Naive thymus-derived CD4-positive, alpha-beta T cell (primary cell): ENCODE data around the gene PKP4. TPM values are rescaled to one million over a fixed set of nuclear protein-coding genes. Genes with fewer than 3 reads are reported as not detected.

ENCODE experiments used
- ATAC-seq: fragments of 150-1000 bp; cut with Tn5 transposase; 2 replicates; pipeline ENCODE4 v1.10.0; 2021; ENCODE audit warnings: mild to moderate bottlenecking, moderate library complexity
- CTCF ChIA-PET: fragments of 350-600 bp; sonication (Branson Sonifier 250); formaldehyde crosslinking; loops from one replicate; lab custom pipeline; 2021; ENCODE audit warnings: antibody characterized with exemption; lab: Charles Lee
- POLR2A ChIA-PET: fragments of 350-600 bp; sonication (Branson Sonifier 250); formaldehyde crosslinking; loops from one replicate; lab custom pipeline; 2021; ENCODE audit warnings: antibody characterized with exemption, inconsistent platforms; lab: Charles Lee
- DNase-seq, 9 donors: peaks; one replicate each; pipeline versions ENCODE4 v3.0.0 to v3.0.0-alpha.2; 2020 to 2022; ENCODE audit warnings: mixed read lengths in 1 of 9
- H3K27ac ChIP-seq: one replicate; pipeline ENCODE4 v1.7.0; 2013; ENCODE audit warnings: mild to moderate bottlenecking, low read depth, low read length, moderate library complexity
- H3K27me3 ChIP-seq, 2 donors: one replicate each; pipeline ENCODE4 v1.7.0; 2013; ENCODE audit warnings: low read length in 2 of 2, mild to moderate bottlenecking in 2 of 2, moderate library complexity in 2 of 2; ENCODE audit not compliant: control insufficient read depth in 2 of 2, insufficient read depth in 2 of 2
- H3K36me3 ChIP-seq, 3 experiments: 1 replicate in 2 of 3; 2 replicates in 1 of 3; pipeline ENCODE4 v1.7.0; 2013; ENCODE audit warnings: low read length in 3 of 3, mild to moderate bottlenecking in 3 of 3, moderate library complexity in 1 of 3; ENCODE audit not compliant: insufficient read depth in 3 of 3, control insufficient read depth in 2 of 3
- H3K4me1 ChIP-seq, 2 donors: one replicate each; pipeline ENCODE4 v1.7.0; 2013; ENCODE audit warnings: low read length in 2 of 2, mild to moderate bottlenecking in 2 of 2, moderate library complexity in 1 of 2; ENCODE audit not compliant: control insufficient read depth in 2 of 2, insufficient read depth in 2 of 2
- H3K4me3 ChIP-seq: 2 replicates; pipeline ENCODE4 v1.7.0; 2013; ENCODE audit warnings: mild to moderate bottlenecking, low read length
- H3K9me3 ChIP-seq, 3 experiments: 1 replicate in 2 of 3; 2 replicates in 1 of 3; pipeline ENCODE4 v1.7.0; 2013; ENCODE audit warnings: low read length in 3 of 3; ENCODE audit not compliant: control insufficient read depth in 2 of 3
- H3K27ac Mint-ChIP-seq, 9 donors: one replicate each; pipeline ENCODE4 v1.8.0; 2020 to 2022; ENCODE audit warnings: mixed read lengths in 9 of 9, mild to moderate bottlenecking in 8 of 9, moderate library complexity in 5 of 9, inconsistent platforms in 2 of 9
- H3K27me3 Mint-ChIP-seq, 5 donors: one replicate each; pipeline ENCODE4 v1.8.0; 2021 to 2022; ENCODE audit warnings: mixed read lengths in 5 of 5, mild to moderate bottlenecking in 1 of 5
- H3K36me3 Mint-ChIP-seq, 5 donors: one replicate each; pipeline ENCODE4 v1.8.0; 2020 to 2022; ENCODE audit warnings: mixed read lengths in 5 of 5, mild to moderate bottlenecking in 3 of 5, inconsistent platforms in 1 of 5
- H3K4me1 Mint-ChIP-seq, 7 donors: one replicate each; pipeline ENCODE4 v1.8.0; 2020 to 2022; ENCODE audit warnings: mixed read lengths in 7 of 7, mild to moderate bottlenecking in 3 of 7, inconsistent platforms in 1 of 7
- H3K4me3 Mint-ChIP-seq, 10 donors: one replicate each; pipeline ENCODE4 v1.8.0; 2020 to 2022; ENCODE audit warnings: mild to moderate bottlenecking in 10 of 10, mixed read lengths in 10 of 10, moderate library complexity in 6 of 10, inconsistent platforms in 2 of 10
- H3K9me3 Mint-ChIP-seq, 11 donors: one replicate each; pipeline ENCODE4 v1.8.0; 2020 to 2022; ENCODE audit warnings: mixed read lengths in 11 of 11, mild to moderate bottlenecking in 4 of 11, inconsistent platforms in 1 of 11, moderate library complexity in 1 of 11
- intact Hi-C, 2 donors: fragments of 100-400 bp; cut with micrococcal nuclease; formaldehyde crosslinking; loops; one replicate each; pipeline ENCODE4 v1.15.1; 2023
- polyA plus RNA-seq, 2 donors: library from polyadenylated mRNA; unstranded; fragments of 300-500 nt; fragmentation: Illumina TruSeq; gene quantifications; one replicate each; pipeline ENCODE4 v1.2.3, GENCODE V29; 2021
- total RNA-seq, 6 experiments: library from RNA in 5 of 6; stranded (reverse) in 5 of 6; gene quantifications; 1 replicate in 5 of 6; 2 replicates in 1 of 6; pipeline ENCODE4 v1.2.3 and lab custom pipeline; 2021 to 2026

The PKP4 gene
- total and polyA plus RNA-seq, 7 experiments from 2014 or later = 1.3 to 33.2 (median 16.6) TPM

DNA sequence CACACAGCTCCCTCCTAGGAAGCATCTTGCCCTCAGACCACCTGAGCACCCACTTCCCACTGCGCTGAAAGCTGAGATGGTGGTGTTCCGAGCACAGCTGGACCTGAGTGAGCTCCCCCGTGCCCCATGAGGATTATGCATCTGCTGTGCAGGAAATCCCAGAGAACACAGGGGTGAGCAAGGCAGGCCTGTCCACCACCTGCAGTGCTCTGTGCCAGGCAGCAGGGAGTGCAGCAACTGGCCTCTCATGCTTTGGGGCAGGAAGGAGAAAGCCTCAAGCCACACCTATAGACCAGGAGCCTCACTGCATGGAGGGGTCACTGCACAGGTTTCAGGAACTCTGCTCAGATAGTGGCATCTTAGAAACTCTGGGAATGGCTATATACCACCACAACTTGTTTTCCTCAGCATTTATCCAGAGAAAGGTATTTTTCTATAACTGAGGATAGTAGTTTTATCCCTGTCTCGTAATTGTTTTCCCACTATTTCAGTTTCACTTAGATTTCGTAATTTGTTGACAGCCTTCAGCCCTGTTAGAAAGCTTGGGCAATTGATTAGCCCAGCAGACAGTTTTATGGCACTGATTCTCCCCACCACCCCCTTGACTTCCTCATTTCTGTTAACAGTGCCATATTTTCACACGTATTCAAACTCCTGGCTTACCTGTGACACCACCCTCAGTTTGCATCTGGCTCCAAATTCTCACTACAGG, 194.1 kb downstream of the PKP4 start:
- Mint-ChIP-seq H3K27me3 (no peaks in the 10 kb centered on the region), H3K36me3 (peaks cover 0 to 6% (median 0%) of the 10 kb centered on the region in 5 donors)

GRCh38 chr2:158651358-158652057, 194.8 kb downstream of the PKP4 start:
- no peaks in the 10 kb centered on the region for H3K27me3 ChIP-seq
- Mint-ChIP-seq H3K9me3 (peaks cover 0 to 2% (median 0%) of the 10 kb centered on the region in 11 donors), H3K4me3 (no peak overlapping the region), H3K27me3 (no peaks in the 10 kb centered on the region), H3K4me1 (peaks cover 0 to 3% (median 0%) of the 10 kb centered on the region in 7 donors), H3K27ac (no peak overlapping the region), H3K36me3 (peaks cover 0 to 11% (median 0%) of the 10 kb centered on the region in 5 donors)
- intact Hi-C loops = no loop called here
- DNase-seq = no peak
- H3K27ac ChIP-seq = no peak overlapping the region
- ChIA-PET POLR2A (no interaction called here), CTCF (no interaction called here)
- no peaks in the 10 kb centered on the region for H3K36me3 ChIP-seq
- no peaks in the 10 kb centered on the region for H3K4me1 ChIP-seq
- no peak overlapping the region for H3K4me3 ChIP-seq
- ATAC-seq = no peak
- H3K9me3 ChIP-seq = no peaks in the 10 kb centered on the region

More for the DNA sequence above, 194.1 kb downstream of the PKP4 start:
- ChIA-PET POLR2A (no interaction called here), CTCF (no interaction called here)
- Histone ChIP-seq H3K36me3 (no peaks in the 10 kb centered on the region), H3K27me3 (no peaks in the 10 kb centered on the region), H3K9me3 (no peaks in the 10 kb centered on the region), H3K4me3 (no peak overlapping the region), H3K27ac (no peak overlapping the region), H3K4me1 (no peaks in the 10 kb centered on the region)
- Mint-ChIP-seq H3K4me3 (no peak overlapping the region), H3K4me1 (peaks cover 0 to 3% (median 0%) of the 10 kb centered on the region in 7 donors), H3K27ac (no peak overlapping the region), H3K9me3 (no peaks in the 10 kb centered on the region)
- intact Hi-C loops = no loop called here
- ATAC-seq = no peak
- DNase-seq = no peak

DNA sequence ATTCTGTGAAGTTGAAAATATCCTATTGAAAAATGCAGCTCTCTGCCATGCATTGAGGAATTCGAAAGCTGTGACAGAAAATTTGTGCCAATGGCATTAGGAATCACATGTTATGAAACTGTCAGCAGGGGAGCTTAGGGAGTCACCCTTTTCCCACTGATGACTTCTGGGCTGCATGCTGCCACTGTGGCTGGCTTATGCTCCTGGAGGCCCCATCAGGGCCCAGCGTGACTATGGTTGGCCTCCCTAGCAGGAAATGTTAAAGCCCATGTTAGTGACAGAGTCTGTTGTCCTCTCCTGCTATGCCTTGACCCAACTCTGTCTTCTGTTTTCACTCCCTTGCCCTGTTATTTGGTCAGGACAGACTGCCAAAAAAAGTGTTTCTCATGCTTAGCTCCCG, 198.9 kb downstream of the PKP4 start:
- Histone ChIP-seq H3K36me3 (no peaks in the 10 kb centered on the region), H3K27me3 (no peaks in the 10 kb centered on the region), H3K4me3 (no peak overlapping the region), H3K9me3 (no peaks in the 10 kb centered on the region), H3K27ac (no peak overlapping the region), H3K4me1 (no peaks in the 10 kb centered on the region)
- Mint-ChIP-seq H3K4me1 (peaks cover 0 to 3% (median 0%) of the 10 kb centered on the region in 7 donors), H3K4me3 (no peak overlapping the region), H3K36me3 (peaks cover 0 to 19% (median 11%) of the 10 kb centered on the region in 5 donors), H3K27me3 (no peaks in the 10 kb centered on the region), H3K9me3 (peaks cover 0 to 2% (median 0%) of the 10 kb centered on the region in 11 donors), H3K27ac (no peak overlapping the region)
- ATAC-seq (no peak), DNase-seq (no peak)
- CTCF ChIA-PET = no interaction called here
- POLR2A ChIA-PET = no interaction called here
- intact Hi-C loops = no loop called here

DNA sequence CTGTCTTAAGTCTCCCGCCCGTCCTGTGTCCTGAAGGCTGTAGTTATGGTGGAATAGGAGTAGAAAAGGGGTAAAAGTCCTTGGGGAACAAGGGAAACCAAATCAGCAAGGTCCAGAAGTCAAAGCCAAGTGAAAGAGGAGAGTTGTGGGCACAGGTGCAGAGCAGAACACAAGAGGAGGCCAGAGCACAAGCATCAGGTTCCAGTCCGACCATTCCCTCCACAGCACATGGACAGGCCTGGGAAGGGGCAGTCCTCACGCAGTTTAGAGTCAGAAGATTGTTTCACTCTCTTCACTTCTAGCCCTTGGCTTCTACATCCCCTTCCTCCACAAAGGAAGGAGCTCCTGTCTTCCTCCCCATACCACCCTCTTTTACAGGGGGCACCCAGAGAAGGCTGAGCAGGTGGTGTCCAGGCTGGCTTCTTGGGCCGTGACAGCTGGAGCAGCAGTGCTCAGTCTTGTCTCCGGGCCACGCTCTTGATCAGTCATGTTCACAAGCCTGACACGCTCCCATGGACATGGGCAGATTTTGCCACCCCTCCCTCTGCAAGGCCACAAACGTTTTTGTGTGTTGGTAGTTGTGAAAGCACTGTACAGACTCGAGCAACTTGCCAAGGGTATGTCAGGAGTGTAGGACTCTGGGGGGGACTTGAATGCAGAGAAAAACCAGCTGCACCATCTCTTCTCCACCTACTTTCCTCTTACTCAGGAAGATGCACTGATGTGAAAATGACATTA, 199.9 kb downstream of the PKP4 start:
- no peaks in the 10 kb centered on the region for H3K4me1 ChIP-seq
- ATAC-seq = no peak
- no peaks in the 10 kb centered on the region for H3K36me3 ChIP-seq
- DNase-seq = no peak
- no peak overlapping the region for H3K27ac ChIP-seq
- Mint-ChIP-seq H3K4me3 (no peak overlapping the region), H3K36me3 (peaks cover 0 to 21% (median 7%) of the 10 kb centered on the region in 5 donors), H3K4me1 (no peaks in the 10 kb centered on the region), H3K27ac (no peak overlapping the region), H3K27me3 (no peaks in the 10 kb centered on the region), H3K9me3 (peaks cover 0 to 2% (median 0%) of the 10 kb centered on the region in 11 donors)
- ChIA-PET POLR2A (no interaction called here), CTCF (no interaction called here)
- intact Hi-C loops = no loop called here
- H3K4me3 ChIP-seq = no peak overlapping the region
- H3K9me3 ChIP-seq = no peaks in the 10 kb centered on the region
- no peaks in the 10 kb centered on the region for H3K27me3 ChIP-seq

DNA sequence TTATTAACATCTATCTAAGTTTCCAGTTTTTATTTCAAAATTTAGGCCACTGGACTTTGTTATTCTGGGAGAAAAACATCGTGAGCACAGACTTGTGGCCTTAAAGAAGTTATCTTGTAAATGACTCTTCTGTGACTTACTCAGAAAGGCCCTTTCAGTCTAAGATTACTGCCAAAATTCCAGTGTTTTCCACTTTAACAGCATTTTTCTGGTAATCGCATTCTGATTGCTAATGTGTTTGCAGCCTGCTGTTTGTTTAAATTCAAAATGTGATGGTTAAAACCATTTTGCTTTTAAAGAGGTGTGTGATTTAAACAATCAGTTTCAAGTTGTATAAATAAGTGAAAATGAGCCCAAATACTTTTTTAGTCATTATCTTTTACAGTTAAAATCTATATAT, 201.6 kb downstream of the PKP4 start:
- Histone ChIP-seq H3K36me3 (no peaks in the 10 kb centered on the region), H3K27ac (no peak overlapping the region), H3K27me3 (no peaks in the 10 kb centered on the region), H3K9me3 (no peaks in the 10 kb centered on the region), H3K4me3 (no peak overlapping the region), H3K4me1 (no peaks in the 10 kb centered on the region)
- DNase-seq (no peak), ATAC-seq (no peak)
- Mint-ChIP-seq H3K4me1 (no peaks in the 10 kb centered on the region), H3K4me3 (no peak overlapping the region), H3K36me3 (peaks cover 0 to 21% (median 7%) of the 10 kb centered on the region in 5 donors), H3K27me3 (no peaks in the 10 kb centered on the region), H3K27ac (no peak overlapping the region), H3K9me3 (peaks cover 0 to 2% (median 0%) of the 10 kb centered on the region in 11 donors)
- POLR2A ChIA-PET = no interaction called here
- CTCF ChIA-PET = no interaction called here
- intact Hi-C loops = no loop called here

- Mint-ChIP-seq H3K36me3 (peaks cover 0 to 21% (median 7%) of the 10 kb centered on the region in 5 donors), H3K4me1 (no peaks in the 10 kb centered on the region), H3K4me3 (no peak overlapping the region), H3K27ac (no peak overlapping the region), H3K27me3 (no peaks in the 10 kb centered on the region), H3K9me3 (peaks cover 0 to 2% (median 0%) of the 10 kb centered on the region in 11 donors)
- H3K27me3 ChIP-seq = no peaks in the 10 kb centered on the region
- ChIA-PET POLR2A (no interaction called here), CTCF (no interaction called here)
- DNase-seq (no peak), ATAC-seq (no peak)
- no peak overlapping the region for H3K4me3 ChIP-seq
- H3K9me3 ChIP-seq = no peaks in the 10 kb centered on the region
- H3K27ac ChIP-seq = no peak overlapping the region
- H3K36me3 ChIP-seq = peaks cover 0 to 5% (median 0%) of the 10 kb centered on the region in 3 experiments
- no peaks in the 10 kb centered on the region for H3K4me1 ChIP-seq
- intact Hi-C loops = no loop called here
Observed at GRCh38 chr2:158659483-158659882, 202.7 kb downstream of the PKP4 start.
